Tibial nerve (tissue), 4 donors: Measurements from ENCODE around the gene MYO1D.

Source experiments
- EP300 ChIP-seq, 2 donors: sonication (generic); formaldehyde crosslinking; IDR thresholded peaks; one replicate each; pipeline ENCODE4 v1.6.1; 2017; ENCODE audit warnings: antibody characterized with exemption in 2 of 2, mild to moderate bottlenecking in 1 of 2
- TF ChIP-seq, protein P1 (sequence below), 5 experiments: fragments of 200-600 bp in 3 of 5; fragments of 450-650 bp in 2 of 5; sonication (generic) in 3 of 5; IDR thresholded peaks; one replicate each; pipeline ENCODE4 v1.5.1; 2016 to 2019; ENCODE audit warnings: antibody characterized with exemption in 5 of 5, mild to moderate bottlenecking in 3 of 5, moderate library complexity in 2 of 5

- TF ChIP-seq, protein P1, sequence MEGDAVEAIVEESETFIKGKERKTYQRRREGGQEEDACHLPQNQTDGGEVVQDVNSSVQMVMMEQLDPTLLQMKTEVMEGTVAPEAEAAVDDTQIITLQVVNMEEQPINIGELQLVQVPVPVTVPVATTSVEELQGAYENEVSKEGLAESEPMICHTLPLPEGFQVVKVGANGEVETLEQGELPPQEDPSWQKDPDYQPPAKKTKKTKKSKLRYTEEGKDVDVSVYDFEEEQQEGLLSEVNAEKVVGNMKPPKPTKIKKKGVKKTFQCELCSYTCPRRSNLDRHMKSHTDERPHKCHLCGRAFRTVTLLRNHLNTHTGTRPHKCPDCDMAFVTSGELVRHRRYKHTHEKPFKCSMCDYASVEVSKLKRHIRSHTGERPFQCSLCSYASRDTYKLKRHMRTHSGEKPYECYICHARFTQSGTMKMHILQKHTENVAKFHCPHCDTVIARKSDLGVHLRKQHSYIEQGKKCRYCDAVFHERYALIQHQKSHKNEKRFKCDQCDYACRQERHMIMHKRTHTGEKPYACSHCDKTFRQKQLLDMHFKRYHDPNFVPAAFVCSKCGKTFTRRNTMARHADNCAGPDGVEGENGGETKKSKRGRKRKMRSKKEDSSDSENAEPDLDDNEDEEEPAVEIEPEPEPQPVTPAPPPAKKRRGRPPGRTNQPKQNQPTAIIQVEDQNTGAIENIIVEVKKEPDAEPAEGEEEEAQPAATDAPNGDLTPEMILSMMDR (IDR thresholded peaks at IDR 0.05), result peak; percentile 64 to 71 (median 67)
- TF ChIP-seq EP300 (IDR thresholded peaks at IDR 0.05), result no peak
Measured at GRCh38 chr17:32909787-32910369, 33.0 kb upstream of the MYO1D start.
